Activated CD8-positive, alpha-beta memory T cell treated with anti-CD3 and anti-CD28 coated beads for 4 hours (primary cell): ENCODE measurements around the gene TMEM175.

Source experiments
- DNase-seq, 2 donors: peaks; one replicate each; pipeline ENCODE4 v3.0.0-alpha.2; 2020; ENCODE audit warnings: low read depth in 2 of 2

Gene TMEM175

DNA sequence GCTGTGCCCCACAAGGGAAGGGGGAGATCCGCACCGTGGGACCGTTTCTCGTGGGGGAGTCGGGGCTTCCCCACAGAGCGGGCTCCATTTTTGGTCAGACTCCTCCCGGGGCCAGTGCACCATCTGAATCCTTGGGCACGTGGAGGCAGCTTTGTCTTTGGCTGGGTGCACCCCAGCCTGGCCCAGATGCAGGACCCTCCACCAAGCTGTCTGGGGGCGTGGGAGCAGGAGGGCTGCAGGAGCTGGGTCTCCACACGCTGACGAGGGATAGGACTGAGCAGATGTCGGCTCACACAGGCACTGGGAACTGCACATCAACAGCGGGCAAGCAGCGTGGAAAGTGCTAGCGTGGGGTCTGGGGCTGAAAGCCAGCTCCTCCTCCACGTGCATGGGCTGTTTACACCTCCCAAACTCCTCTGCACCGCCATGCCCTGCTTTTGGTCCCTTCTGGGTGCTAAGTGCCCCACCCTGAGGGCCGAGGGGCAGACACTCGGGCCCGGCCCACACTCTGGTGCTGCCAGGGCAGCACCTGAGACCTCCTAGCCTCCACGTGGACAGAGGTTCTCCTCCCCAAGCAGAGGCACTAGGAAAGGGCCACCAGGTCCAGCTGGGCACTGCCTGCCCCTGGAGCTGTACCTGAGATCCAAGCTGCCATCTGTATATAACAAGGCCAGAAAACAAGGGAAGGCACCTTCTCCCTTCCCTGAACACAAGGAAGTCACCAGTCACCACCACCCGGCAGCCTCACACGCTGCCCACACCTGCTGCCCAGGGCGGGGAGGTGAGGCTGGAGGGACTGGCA, 27.3 kb downstream of the TMEM175 start:
- DNase-seq = no peak

- DNase-seq = no peak
Measured at GRCh38 chr4:960140-960635, 27.9 kb downstream of the TMEM175 start.

GRCh38 chr4:960636-961350, 28.5 kb downstream of the TMEM175 start:
- no peak for DNase-seq

GRCh38 chr4:961351-962230, 29.3 kb downstream of the TMEM175 start:
- DNase-seq = no peak

- DNase-seq = no peak
Measured at GRCh38 chr4:962231-963208, 30.3 kb downstream of the TMEM175 start.

DNA sequence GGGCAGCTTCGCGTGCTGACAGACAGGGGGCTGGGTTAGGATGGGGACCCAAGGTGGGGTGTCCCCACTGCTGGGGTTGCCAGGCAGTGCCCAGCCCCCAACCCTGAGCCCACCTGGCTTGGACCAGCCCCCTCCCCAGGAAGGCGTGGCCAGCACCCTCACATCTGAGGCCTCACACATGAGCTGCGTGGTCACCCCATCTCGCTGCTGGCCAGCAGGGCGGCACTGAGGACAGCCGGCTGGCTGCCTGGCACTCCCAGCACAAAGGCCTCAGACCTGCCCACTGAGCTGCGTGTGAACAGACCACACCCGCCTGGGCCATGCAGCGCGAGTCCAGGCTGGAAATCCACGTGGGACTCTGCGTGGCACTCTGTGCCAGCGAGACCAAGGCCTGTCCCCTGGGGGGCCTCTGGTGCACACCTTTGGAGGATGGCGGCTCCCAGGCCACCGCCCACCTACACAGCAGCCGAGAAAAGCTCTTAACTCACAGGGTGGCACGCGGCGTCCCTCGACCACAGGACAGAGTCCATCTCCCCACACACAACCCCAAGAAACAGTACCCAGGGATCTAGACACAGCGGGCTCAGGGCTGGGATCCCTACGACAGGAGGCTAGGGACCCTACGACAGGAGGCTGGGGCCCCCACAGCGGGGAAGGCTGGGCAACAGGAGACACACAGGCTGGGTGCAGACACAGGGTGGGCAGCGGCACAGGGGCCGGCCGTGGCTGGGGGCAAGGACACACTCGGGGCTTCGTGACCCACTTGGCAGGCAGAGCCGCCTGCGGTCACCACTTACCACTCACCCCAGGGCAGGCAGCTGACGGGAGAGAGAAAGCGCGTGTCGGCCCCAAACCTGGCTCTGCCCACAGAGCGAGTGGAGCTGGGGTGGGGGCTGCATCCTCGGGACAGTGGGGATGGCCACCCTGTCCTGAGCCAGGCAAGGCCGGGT, 31.3 kb downstream of the TMEM175 start:
- no peak for DNase-seq

GRCh38 chr4:964346-965025, 32.2 kb downstream of the TMEM175 start:
- DNase-seq = no peak

DNA sequence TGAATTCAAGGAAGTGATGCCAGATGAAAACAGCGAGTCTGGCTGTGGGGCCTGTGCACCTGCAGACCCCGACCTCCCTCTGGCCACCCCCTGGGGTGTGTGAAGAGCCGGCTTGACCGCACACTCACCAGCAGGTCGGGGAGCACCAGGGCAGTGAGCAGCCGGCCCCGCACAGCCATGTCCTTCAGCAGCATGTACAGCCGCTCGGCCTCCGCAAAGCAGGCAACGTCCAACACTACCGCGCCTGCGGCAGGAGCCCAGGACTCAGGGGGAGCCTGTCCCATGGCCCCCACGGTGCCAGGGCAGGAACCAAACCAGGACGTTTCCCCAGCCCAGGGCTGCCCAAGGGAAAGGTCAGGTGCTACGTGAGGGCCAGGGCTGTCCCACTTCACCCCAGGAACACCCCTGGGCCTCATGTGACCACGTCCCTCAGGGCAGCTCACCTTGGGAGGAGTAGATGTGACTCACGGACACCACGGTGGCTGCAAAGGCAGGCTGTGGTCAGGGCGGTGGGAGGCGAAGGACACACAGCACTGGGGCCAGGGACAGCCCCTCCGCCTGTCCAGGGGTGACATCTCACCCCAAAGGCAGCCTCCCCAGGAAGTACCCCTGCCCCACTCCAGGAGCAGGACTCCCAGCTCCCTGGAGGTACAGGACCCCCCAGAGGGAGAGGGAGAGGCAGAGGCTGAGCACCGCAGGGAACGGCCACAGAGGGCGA, 32.9 kb downstream of the TMEM175 start:
- DNase-seq = no peak

DNA sequence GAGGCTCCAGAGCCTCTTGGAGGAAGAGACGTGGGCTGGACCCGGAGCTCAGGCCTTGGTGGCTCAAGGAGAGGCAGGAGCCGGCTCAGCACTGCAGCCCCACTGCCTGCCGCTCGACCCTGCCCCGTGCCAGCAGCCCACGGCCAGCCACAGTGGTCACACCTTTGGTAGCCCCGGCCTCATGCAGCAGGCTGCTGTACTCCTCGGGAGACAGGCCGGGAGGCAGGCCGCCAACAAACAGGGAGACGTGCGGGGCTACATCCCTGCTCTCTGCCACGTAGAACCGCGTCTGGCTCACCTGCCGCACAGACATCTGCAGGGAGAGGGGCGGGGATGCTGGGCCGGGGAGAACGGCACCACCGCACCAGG, 33.5 kb downstream of the TMEM175 start:
- DNase-seq = no peak

DNA sequence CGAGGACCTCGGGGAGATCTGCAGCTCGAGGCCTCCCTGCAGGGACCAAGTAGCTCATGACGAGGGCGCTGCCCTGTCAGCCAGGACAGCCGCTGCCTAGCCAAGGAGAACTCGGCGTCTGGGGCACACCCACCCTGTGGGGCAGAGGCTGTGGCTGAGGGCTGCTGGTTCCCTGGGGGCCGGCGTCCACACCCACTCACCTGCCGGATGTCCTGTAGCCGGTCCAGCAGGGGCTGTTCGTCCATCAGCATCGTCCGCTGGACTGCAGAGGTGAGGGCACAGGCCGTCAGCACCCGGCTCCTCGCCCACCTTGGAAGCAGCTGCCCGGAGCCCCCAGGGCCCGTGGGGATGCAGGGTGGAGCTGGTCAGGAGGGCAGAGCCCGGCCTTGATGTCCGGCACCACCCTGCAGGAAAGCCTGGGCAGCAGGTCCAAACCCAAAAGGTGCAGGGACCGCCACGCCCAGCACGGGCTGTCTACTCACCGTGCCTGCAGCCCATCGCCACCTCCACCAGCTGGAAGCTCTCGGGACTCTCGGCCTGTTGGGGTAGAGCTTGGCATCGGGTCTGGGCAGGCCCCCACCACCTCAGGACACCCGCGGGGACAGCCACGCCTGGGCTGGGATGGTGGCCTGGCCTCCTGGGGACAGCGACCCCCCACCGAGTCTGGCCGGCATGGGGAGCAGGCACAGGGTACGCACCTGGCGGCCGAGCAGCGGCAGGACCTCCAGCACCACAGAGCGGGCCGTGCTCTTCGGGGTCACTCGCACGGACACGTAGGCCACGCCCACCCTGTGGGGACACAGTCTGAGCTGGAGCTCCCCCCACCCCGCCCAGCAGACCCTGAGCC, 34.2 kb downstream of the TMEM175 start:
- DNase-seq = no peak

DNA sequence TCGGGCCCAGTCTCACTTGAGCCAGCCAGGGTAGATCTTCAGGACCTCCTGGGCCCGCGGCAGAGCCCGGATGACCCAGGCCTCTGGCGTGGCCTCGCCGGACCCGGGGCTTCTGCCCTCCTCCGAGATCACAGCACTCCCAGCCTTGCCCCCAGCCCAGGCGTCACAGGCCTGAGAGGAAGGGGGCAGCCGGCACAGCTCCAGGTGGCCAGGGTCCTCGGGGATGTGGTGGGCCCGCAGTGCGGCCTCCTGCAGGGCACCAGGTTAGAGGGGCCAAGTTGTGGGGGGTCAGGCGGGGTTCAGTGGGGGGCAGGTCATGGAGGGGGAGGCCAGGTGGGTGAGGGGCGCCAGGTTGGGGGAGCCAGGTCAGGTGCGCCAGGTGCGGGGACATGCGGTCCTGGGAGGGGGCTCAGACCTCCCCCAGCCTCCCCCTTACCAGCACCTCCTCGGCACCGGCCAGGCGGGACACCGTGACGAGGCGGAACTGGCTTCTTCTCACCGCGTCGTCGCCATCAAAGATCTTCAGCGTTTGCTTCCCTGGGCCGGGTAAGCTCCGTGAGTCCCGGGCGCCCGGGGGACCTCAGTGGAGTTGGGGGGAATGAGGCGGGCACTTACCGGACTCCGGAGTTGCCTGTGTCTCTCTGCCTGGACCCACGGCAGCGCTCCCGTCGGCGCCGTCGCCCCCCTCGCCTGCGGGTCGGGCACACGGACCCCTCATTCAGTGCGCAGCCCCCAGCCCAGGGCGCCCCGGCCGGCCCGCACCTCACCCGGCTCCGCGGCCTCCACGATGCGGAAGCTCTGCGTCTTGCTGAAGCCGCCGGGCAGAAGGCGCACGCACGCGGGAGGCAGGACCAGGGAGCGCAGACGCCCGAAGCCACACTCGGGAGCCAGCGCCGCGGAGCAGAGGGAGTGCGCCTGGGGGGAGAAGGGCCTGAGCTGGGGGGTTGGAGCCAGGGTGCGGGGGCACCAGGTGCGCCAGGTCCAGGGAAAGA, 35.1 kb downstream of the TMEM175 start:
- no peak for DNase-seq

DNA sequence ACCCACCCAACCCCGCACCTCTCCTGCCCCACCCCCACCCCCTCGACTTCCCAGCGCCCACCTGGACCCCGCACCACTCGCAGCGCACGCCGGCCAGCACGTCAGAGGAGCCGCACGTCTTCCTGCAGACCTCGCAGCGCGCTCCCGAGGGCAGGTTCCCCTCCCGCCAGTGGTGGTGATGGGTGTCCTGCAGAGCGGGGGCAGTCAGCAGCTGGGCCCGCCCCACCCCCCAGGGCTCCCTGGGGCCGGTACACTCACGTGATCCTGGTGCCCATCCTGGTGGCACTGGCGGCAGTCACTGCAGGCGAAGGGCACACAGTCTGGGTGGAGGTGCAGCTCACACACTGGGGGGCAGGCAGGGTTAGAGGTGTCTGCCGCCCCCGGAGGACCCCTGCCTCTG, 36.0 kb downstream of the TMEM175 start:
- no peak for DNase-seq

DNA sequence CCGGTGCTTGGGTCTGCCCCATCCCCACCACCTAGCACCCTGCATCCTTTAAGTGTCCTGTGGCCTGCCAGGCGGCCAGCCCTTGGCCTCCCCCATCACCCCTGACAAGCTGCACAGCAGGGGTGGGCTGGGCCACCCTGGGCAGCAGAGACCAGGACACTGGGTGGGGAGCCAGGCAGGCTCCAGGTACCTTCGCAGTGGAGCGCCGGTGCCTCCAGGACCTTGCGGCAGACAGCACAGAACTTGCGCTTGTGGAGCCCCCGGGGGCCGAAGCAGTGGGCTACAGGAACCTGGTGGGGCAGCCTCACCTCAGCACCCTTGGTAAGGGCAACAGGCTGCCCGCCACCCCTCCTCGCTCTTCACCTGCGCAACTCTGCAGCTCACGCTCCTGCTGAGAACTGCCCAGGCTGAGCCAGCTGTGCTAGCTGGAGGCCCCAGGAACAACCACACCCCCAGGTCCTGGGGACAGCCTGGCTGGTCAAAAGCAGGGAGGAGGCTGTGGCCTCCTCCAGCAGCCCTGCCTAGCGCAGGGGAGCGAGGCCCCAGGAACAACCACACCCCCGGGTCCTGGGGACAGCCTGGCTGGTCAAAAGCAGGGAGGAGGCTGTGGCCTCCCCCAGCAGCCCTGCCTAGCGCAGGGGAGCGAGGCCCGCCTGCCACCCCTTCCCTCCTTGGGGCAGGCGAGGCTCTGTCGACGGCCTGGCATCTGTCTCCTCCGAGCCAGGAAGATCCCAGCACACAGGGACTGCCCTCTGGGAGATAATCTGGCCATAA, 36.5 kb downstream of the TMEM175 start:
- DNase-seq = no peak

- DNase-seq = no peak
Measured at GRCh38 chr4:970046-970745, 37.9 kb downstream of the TMEM175 start.
